Stomach smooth muscle (tissue), 2 donors: ENCODE measurements around the gene ATF6.

Experiments used
- H3K27ac ChIP-seq: one replicate; pipeline ENCODE4 v1.7.0; 2013; ENCODE audit warnings: mild to moderate bottlenecking, low read length, inconsistent platforms
- H3K27me3 ChIP-seq, 2 donors: one replicate each; pipeline ENCODE4 v1.7.0; 2013; ENCODE audit warnings: low read length in 2 of 2; ENCODE audit not compliant: insufficient read depth in 2 of 2, control insufficient read depth in 1 of 2
- H3K36me3 ChIP-seq, 2 donors: one replicate each; pipeline ENCODE4 v1.7.0; 2013; ENCODE audit warnings: low read length in 2 of 2; ENCODE audit not compliant: control insufficient read depth in 2 of 2, insufficient read depth in 2 of 2
- H3K4me1 ChIP-seq: one replicate; pipeline ENCODE4 v1.7.0; 2013; ENCODE audit warnings: low read length; ENCODE audit not compliant: control insufficient read depth, insufficient read depth
- H3K4me3 ChIP-seq, 2 donors: one replicate each; pipeline ENCODE4 v1.7.0; 2013; ENCODE audit warnings: low read length in 2 of 2
- H3K9ac ChIP-seq, 2 donors: one replicate each; pipeline ENCODE4 v1.7.0; 2013; ENCODE audit warnings: low read length in 2 of 2, mild to moderate bottlenecking in 1 of 2
- H3K9me3 ChIP-seq, 2 donors: one replicate each; pipeline ENCODE4 v1.7.0; 2013; ENCODE audit warnings: low read length in 2 of 2; ENCODE audit not compliant: control insufficient read depth in 2 of 2
- donor health status: healthy.
- donor health status: Pancreatic carcinoma.

The ATF6 gene

GRCh38 chr1:161935264-161935663, 169.1 kb downstream of the ATF6 start:
- Histone ChIP-seq H3K4me3 (no peak overlapping the region), H3K27me3 (no peaks in the 10 kb centered on the region), H3K9ac (no peak overlapping the region), H3K27ac (no peak overlapping the region), H3K9me3 (no peaks in the 10 kb centered on the region), H3K36me3 (peaks cover 0 to 3% of the 10 kb centered on the region in 2 donors), H3K4me1 (no peaks in the 10 kb centered on the region)

GRCh38 chr1:161936786-161937185, 170.7 kb downstream of the ATF6 start:
- Histone ChIP-seq H3K9me3 (no peaks in the 10 kb centered on the region), H3K4me3 (no peak overlapping the region), H3K36me3 (peaks cover 0 to 3% of the 10 kb centered on the region in 2 donors), H3K27me3 (no peaks in the 10 kb centered on the region), H3K4me1 (no peaks in the 10 kb centered on the region), H3K27ac (no peak overlapping the region), H3K9ac (no peak overlapping the region)

GRCh38 chr1:161940866-161941591, 174.9 kb downstream of the ATF6 start:
- Histone ChIP-seq H3K9me3 (no peaks in the 10 kb centered on the region), H3K27me3 (no peaks in the 10 kb centered on the region), H3K36me3 (peaks cover 6 to 10% of the 10 kb centered on the region in 2 donors), H3K4me3 (no peak overlapping the region), H3K27ac (no peak overlapping the region), H3K9ac (no peak overlapping the region), H3K4me1 (no peaks in the 10 kb centered on the region)

DNA sequence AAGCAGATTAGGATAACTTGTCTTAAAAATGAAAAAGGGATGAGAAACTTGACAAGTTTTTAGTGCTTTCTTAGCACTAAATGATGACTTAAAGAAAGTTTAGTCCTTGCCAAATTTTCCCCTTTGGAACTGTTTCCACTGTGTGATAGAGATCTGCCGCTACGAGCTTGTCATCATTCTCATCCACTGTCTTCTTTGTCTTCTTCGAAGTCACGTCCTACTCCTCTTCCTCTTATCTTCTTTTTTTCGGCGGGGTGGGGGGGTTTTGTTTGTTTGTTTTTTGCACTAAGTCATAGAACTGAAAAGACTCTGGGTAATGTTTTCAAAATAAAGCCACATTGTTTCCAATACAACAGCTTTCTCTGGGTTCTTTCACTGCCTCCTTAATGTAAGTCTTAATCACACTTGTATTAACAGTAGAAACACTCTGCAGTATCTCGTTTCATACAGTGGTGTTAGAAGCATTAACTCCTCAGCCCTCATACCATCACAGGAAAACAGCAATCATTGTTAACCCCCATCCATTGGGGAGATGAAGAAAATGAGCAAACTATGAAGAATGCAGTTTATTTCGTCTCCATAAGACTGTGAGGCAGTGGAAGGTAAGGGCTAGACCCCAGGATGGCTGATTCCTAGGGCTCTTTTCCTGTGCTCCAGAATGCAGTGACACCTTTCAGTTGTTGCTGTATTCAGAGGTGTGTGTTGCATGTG, 175.8 kb downstream of the ATF6 start:
- no peaks in the 10 kb centered on the region for H3K9me3 ChIP-seq
- H3K27ac ChIP-seq, result no peak overlapping the region
- H3K4me3 ChIP-seq, result no peak overlapping the region
- no peak overlapping the region for H3K9ac ChIP-seq
- H3K36me3 ChIP-seq, result peaks cover 3 to 10% of the 10 kb centered on the region in 2 donors
- H3K4me1 ChIP-seq, result no peaks in the 10 kb centered on the region
- H3K27me3 ChIP-seq, result no peaks in the 10 kb centered on the region

DNA sequence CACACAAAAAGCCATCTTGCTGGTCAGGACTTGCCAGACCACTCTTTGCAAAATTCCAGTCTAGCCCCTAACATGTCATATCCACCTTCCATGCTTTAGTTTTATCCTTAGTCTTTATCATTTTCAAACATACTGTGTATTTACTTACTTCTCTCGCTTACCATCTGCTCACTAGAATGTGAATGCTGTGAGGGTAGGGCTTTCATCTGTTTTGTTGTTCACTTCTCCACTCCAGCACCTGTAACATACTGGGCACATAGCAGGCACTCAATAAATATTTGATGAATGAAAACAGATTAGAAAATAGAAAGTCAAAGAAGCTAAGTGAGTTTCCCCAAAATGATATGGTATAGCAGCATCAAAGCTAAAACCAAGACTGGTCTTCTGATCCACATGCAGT, 177.6 kb downstream of the ATF6 start:
- no peaks in the 10 kb centered on the region for H3K27me3 ChIP-seq
- H3K36me3 ChIP-seq, result peaks cover 3 to 10% of the 10 kb centered on the region in 2 donors
- no peaks in the 10 kb centered on the region for H3K4me1 ChIP-seq
- H3K4me3 ChIP-seq, result no peak overlapping the region
- no peaks in the 10 kb centered on the region for H3K9me3 ChIP-seq
- H3K27ac ChIP-seq, result no peak overlapping the region
- no peak overlapping the region for H3K9ac ChIP-seq

- H3K36me3 ChIP-seq, result peaks cover 3 to 10% of the 10 kb centered on the region in 2 donors
- H3K27ac ChIP-seq, result no peak overlapping the region
- no peaks in the 10 kb centered on the region for H3K9me3 ChIP-seq
- no peak overlapping the region for H3K9ac ChIP-seq
- no peaks in the 10 kb centered on the region for H3K27me3 ChIP-seq
- no peak overlapping the region for H3K4me3 ChIP-seq
- H3K4me1 ChIP-seq, result no peaks in the 10 kb centered on the region
Measured at GRCh38 chr1:161944381-161944780, 178.3 kb downstream of the ATF6 start.

GRCh38 chr1:161945306-161946060, 179.4 kb downstream of the ATF6 start:
- Histone ChIP-seq H3K4me3 (no peak overlapping the region), H3K27me3 (no peaks in the 10 kb centered on the region), H3K36me3 (peaks cover 3 to 10% of the 10 kb centered on the region in 2 donors), H3K27ac (no peak overlapping the region), H3K9me3 (no peaks in the 10 kb centered on the region), H3K4me1 (no peaks in the 10 kb centered on the region), H3K9ac (no peak overlapping the region)

DNA sequence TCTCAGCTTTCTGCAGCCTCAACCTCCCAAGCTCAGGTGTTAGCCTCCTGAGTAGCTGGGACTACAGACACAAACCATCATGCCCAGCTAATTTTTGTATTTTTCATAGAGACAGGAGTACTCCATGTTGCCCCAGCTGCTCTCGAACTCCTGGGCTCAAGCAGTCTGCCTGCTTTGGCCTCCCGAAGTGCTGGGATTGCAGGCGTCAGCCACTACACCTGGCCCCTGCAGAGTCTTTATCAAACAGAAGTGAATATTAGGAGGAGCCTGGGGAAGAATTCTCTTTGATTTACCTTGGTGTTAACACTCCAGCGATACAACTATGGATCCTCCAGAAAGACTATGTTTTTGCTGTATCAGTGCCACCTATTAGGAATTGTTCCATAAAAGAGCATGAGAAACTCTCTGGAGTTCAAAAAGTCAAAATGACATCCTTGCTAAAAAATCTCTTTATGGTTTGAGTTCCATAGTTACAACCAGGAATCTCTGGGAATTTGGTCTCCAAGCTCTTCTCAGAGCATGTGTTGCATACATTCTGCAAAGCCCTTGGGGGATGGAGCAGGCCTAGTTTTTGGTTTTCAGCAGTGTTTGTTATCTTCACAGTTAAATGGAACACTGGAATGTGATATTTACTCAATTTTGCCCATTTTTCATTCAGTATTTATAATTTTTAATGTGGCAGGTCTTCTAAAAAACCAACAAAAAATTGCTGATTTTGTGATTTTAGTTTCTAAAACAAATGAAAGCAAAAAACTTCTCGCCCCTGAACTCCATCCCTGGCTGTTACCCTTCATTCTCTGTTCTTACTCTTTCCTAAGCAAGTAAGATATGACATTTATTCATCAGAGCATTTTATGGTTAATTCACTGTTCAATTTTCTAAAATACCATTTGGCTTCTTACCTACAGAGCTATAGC, 180.2 kb downstream of the ATF6 start:
- Histone ChIP-seq H3K9me3 (no peaks in the 10 kb centered on the region), H3K4me3 (no peak overlapping the region), H3K9ac (no peak overlapping the region), H3K4me1 (no peaks in the 10 kb centered on the region), H3K27ac (no peak overlapping the region), H3K36me3 (peaks cover 3 to 10% of the 10 kb centered on the region in 2 donors), H3K27me3 (no peaks in the 10 kb centered on the region)

- H3K4me3 ChIP-seq, result no peak overlapping the region
Measured at GRCh38 chr1:161948435-161948834, 182.3 kb downstream of the ATF6 start.

DNA sequence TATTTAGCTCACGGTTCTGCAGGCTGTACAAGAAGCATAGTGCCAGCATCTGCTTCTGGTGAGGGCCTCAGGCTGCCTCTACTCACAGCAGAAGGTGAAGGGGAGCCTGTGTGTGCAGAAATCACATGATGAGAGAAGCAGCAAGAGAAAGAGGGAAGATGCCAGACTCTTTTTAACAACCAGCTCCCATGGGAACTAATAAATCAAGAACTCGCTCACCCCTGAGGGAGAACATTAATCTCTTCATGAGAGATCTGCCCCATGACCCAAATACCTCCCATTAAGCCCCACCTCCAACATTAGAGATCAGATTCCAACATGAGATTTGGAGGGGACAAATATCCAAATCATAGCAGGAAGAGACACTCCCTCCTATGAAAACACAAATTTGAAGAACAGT, 183.4 kb downstream of the ATF6 start:
- Histone ChIP-seq H3K27ac (no peak overlapping the region), H3K9ac (no peak overlapping the region), H3K36me3 (peaks cover 0 to 3% of the 10 kb centered on the region in 2 donors), H3K4me3 (no peak overlapping the region), H3K4me1 (peaks cover 3% of the 10 kb centered on the region), H3K9me3 (no peaks in the 10 kb centered on the region), H3K27me3 (no peaks in the 10 kb centered on the region)

More at GRCh38 chr1:161948435-161948834, 182.3 kb downstream of the ATF6 start:
- no peak overlapping the region for H3K9ac ChIP-seq
- H3K27me3 ChIP-seq, result no peaks in the 10 kb centered on the region
- H3K36me3 ChIP-seq, result peaks cover 2 to 3% of the 10 kb centered on the region in 2 donors
- no peaks in the 10 kb centered on the region for H3K9me3 ChIP-seq
- no peaks in the 10 kb centered on the region for H3K4me1 ChIP-seq
- no peak overlapping the region for H3K27ac ChIP-seq
